ENCODE data around the gene TTC3.

- TF ChIP-seq POLR2A (IDR thresholded peaks at IDR 0.05; ENCODE audit: low read depth, low read length): no peak
- no peak for TF ChIP-seq POLR2AphosphoS5 (IDR thresholded peaks at IDR 0.05; ENCODE audit: low read depth, low read length)
Observed at GRCh38 chr21:37075214-37075770, 2.2 kb downstream of the TTC3 start.
